SK-N-SH treated with all-trans-retinoic acid at 6 μM for 48 hours (cell line): ENCODE results near the gene FUOM.

Experiments
- ATAC-seq: fragments of 200-7000 bp; cut with Tn5 transposase; 3 replicates; pipeline ENCODE4 v1.9.1; 2020; ENCODE audit warnings: mild to moderate bottlenecking, moderate library complexity
- ARNTL ChIP-seq: fragments of 450-650 bp; formaldehyde crosslinking; IDR thresholded peaks from 2 replicates; pipeline ENCODE4 v1.5.0; 2020; ENCODE audit warnings: low read depth, mild to moderate bottlenecking, moderate library complexity, borderline replicate concordance
- BACH2 ChIP-seq: fragments of 250-450 bp; sonication (Bioruptor Pico); IDR thresholded peaks from 2 replicates; pipeline ENCODE4 v1.9.0; 2021; ENCODE audit warnings: mild to moderate bottlenecking, borderline replicate concordance
- CREB5 ChIP-seq: fragments of 250-450 bp; sonication (Bioruptor Pico); IDR thresholded peaks from 2 replicates; pipeline ENCODE4 v1.5.1; 2020; ENCODE audit warnings: low read depth, mild to moderate bottlenecking, moderate library complexity
- CSDC2 ChIP-seq: fragments of 250-450 bp; sonication (Bioruptor Pico); IDR thresholded peaks from 2 replicates; pipeline ENCODE4 v1.5.0; 2020; ENCODE audit warnings: mild to moderate bottlenecking, moderate library complexity
- CSRNP3 ChIP-seq: fragments of 250-450 bp; sonication (Bioruptor Pico); IDR thresholded peaks from 2 replicates; pipeline ENCODE4 v1.5.1; 2021; ENCODE audit warnings: mild to moderate bottlenecking, moderate library complexity
- ESRRG ChIP-seq: fragments of 250-450 bp; sonication (Bioruptor Pico); IDR thresholded peaks from 2 replicates; pipeline ENCODE4 v1.6.1; 2021; ENCODE audit warnings: mild to moderate bottlenecking
- GLIS3 ChIP-seq: fragments of 250-450 bp; sonication (Bioruptor Pico); IDR thresholded peaks from 2 replicates; pipeline ENCODE4 v1.5.0; 2020; ENCODE audit warnings: mild to moderate bottlenecking, moderate library complexity
- ISL1 ChIP-seq: fragments of 250-450 bp; sonication (Bioruptor Pico); IDR thresholded peaks from 2 replicates; pipeline ENCODE4 v2.1.2; 2022; ENCODE audit warnings: mild to moderate bottlenecking, moderate library complexity
- OSR1 ChIP-seq: fragments of 250-450 bp; sonication (Bioruptor Pico); IDR thresholded peaks from 2 replicates; pipeline ENCODE4 v1.8.0; 2022; ENCODE audit warnings: moderate library complexity, mild to moderate bottlenecking, inconsistent platforms
- PATZ1 ChIP-seq: fragments of 250-450 bp; sonication (Bioruptor Pico); IDR thresholded peaks from 2 replicates; pipeline ENCODE4 v1.8.0; 2020; ENCODE audit warnings: mild to moderate bottlenecking, moderate library complexity, borderline replicate concordance
- POU6F1 ChIP-seq: fragments of 250-450 bp; sonication (Bioruptor Pico); IDR thresholded peaks from 2 replicates; pipeline ENCODE4 v1.8.0; 2021; ENCODE audit warnings: low read depth, mild to moderate bottlenecking, moderate library complexity, borderline replicate concordance
- PPARA ChIP-seq: fragments of 250-450 bp; sonication (Bioruptor Pico); IDR thresholded peaks from 2 replicates; pipeline ENCODE4 v1.5.0; 2020; ENCODE audit warnings: mild to moderate bottlenecking, borderline replicate concordance
- RARB ChIP-seq: fragments of 250-450 bp; sonication (Bioruptor Pico); IDR thresholded peaks from 2 replicates; pipeline ENCODE4 v1.8.0; 2021; ENCODE audit warnings: mild to moderate bottlenecking, moderate library complexity
- SNAI2 ChIP-seq: fragments of 250-450 bp; sonication (Bioruptor Pico); IDR thresholded peaks from 2 replicates; pipeline ENCODE4 v1.5.0; 2020; ENCODE audit warnings: mild to moderate bottlenecking, moderate library complexity
- TCF4 ChIP-seq: fragments of 250-450 bp; sonication (Bioruptor Pico); IDR thresholded peaks from 2 replicates; pipeline ENCODE4 v1.8.0; 2021; ENCODE audit warnings: mild to moderate bottlenecking, moderate library complexity, borderline replicate concordance
- TOX ChIP-seq: fragments of 250-450 bp; sonication (Bioruptor Pico); IDR thresholded peaks from 2 replicates; pipeline ENCODE4 v1.8.0; 2021; ENCODE audit warnings: mild to moderate bottlenecking, moderate library complexity, borderline replicate concordance
- TSHZ2 ChIP-seq: fragments of 250-450 bp; sonication (Bioruptor Pico); IDR thresholded peaks from 2 replicates; pipeline ENCODE4 v1.5.0; 2020; ENCODE audit warnings: mild to moderate bottlenecking, moderate library complexity
- ZC3H10 ChIP-seq: fragments of 250-450 bp; sonication (Bioruptor Pico); IDR thresholded peaks from 2 replicates; pipeline ENCODE4 v1.5.1; 2021; ENCODE audit warnings: mild to moderate bottlenecking, moderate library complexity
- ZFP3 ChIP-seq: fragments of 250-450 bp; sonication (Bioruptor Pico); IDR thresholded peaks from 2 replicates; pipeline ENCODE4 v1.5.0; 2020; ENCODE audit warnings: mild to moderate bottlenecking, moderate library complexity
- ZFP30 ChIP-seq: fragments of 450-650 bp; formaldehyde crosslinking; IDR thresholded peaks from 2 replicates; pipeline ENCODE4 v1.5.0; 2022; ENCODE audit warnings: mild to moderate bottlenecking, moderate library complexity
- ZNF565 ChIP-seq: fragments of 450-650 bp; formaldehyde crosslinking; conservative IDR thresholded peaks from 2 replicates; pipeline ENCODE4 v1.5.0; 2020; ENCODE audit warnings: low read depth, mild to moderate bottlenecking, moderate library complexity
- ZNF70 ChIP-seq: fragments of 450-650 bp; formaldehyde crosslinking; IDR thresholded peaks from 2 replicates; pipeline ENCODE4 v1.5.0; 2020; ENCODE audit warnings: mild to moderate bottlenecking, moderate library complexity
- ZNF8 ChIP-seq: fragments of 450-650 bp; formaldehyde crosslinking; IDR thresholded peaks from 2 replicates; pipeline ENCODE4 v1.5.0; 2020; ENCODE audit warnings: mild to moderate bottlenecking, moderate library complexity

Gene FUOM

GRCh38 chr10:133349577-133350011 lies 8.2 kb downstream of the FUOM start:
- no peak; the same call in 2 of the 3 replicates for ATAC-seq
- TF ChIP-seq ZFP30 (CRISPR knock-in tag) (no peak), CREB5 (no peak), TOX (CRISPR knock-in tag) (no peak), ZC3H10 (CRISPR knock-in tag) (no peak), PATZ1 (CRISPR knock-in tag) (no peak), PPARA (no peak), SNAI2 (CRISPR knock-in tag) (no peak), ARNTL (no peak)

- TF ChIP-seq ESRRG (CRISPR knock-in tag) (no peak), CSDC2 (CRISPR knock-in tag) (no peak), PPARA (no peak), TCF4 (no peak), ZNF8 (no peak), GLIS3 (CRISPR knock-in tag) (no peak), CSRNP3 (CRISPR knock-in tag) (no peak)
- ATAC-seq: no peak
Measured at GRCh38 chr10:133349160-133349568, 8.7 kb downstream of the FUOM start.

- no peak for TF ChIP-seq PATZ1 (CRISPR knock-in tag)
- TF ChIP-seq TOX (CRISPR knock-in tag): no peak
- no peak for TF ChIP-seq OSR1 (CRISPR knock-in tag)
- no peak for TF ChIP-seq TCF4
- no peak for TF ChIP-seq ISL1 (CRISPR knock-in tag)
- TF ChIP-seq ARNTL: no peak
- no peak for TF ChIP-seq ESRRG (CRISPR knock-in tag)
- TF ChIP-seq ZFP3 (CRISPR knock-in tag): no peak
- TF ChIP-seq ZNF8: no peak
- no peak for TF ChIP-seq ZNF565 (CRISPR knock-in tag)
- TF ChIP-seq CSDC2 (CRISPR knock-in tag): no peak
- TF ChIP-seq CREB5: no peak
- no peak for TF ChIP-seq ZC3H10 (CRISPR knock-in tag)
- no peak for TF ChIP-seq BACH2 (CRISPR knock-in tag)
- TF ChIP-seq ZNF70 (CRISPR knock-in tag): no peak
- no peak for TF ChIP-seq TSHZ2
- TF ChIP-seq POU6F1 (CRISPR knock-in tag): no peak
- no peak for TF ChIP-seq SNAI2 (CRISPR knock-in tag)
- TF ChIP-seq RARB (CRISPR knock-in tag): no peak
- TF ChIP-seq PPARA: no peak
- ATAC-seq: no peak
Measured at GRCh38 chr10:133347710-133348517, 9.9 kb downstream of the FUOM start.
